Measurements from ENCODE around the gene SEC14L3. TPM values are rescaled to one million over a fixed set of nuclear protein-coding genes. Genes with fewer than 3 reads are reported as not detected.

SEC14L3 gene
- total RNA-seq, 1 donor from 2014 or later, result not detected

- Mint-ChIP-seq H3K9me3 (no peaks in the 10 kb centered on the region), H3K27ac (peak within 1 kb of the TSS; percentile 98), H3K27me3 (ENCODE audit: low read depth) (no peaks in the 10 kb centered on the region), H3K4me3 (peak within 1 kb of the TSS; percentile 88), H3K36me3 (no peaks in the 10 kb centered on the region), H3K4me1 (peaks cover 35% of the 10 kb centered on the region)
- DNase-seq (ENCODE audit: low spot score in 2 of 2, unreplicated experiment in 2 of 2), result peak in 1 of 2 experiments; percentile 59
- no peak for TF ChIP-seq CTCF (IDR thresholded peaks at IDR 0.05; ENCODE audit: unreplicated experiment)
Observed at GRCh38 chr22:30425616-30426387, 46.0 kb downstream of the SEC14L3 start, which contains the start of gene MTFP1. Gene MTFP1 (plus strand): TSS chr22:30425768. CDS start chr22:30425880, 112 bp downstream.

- peaks cover 38% of the 10 kb centered on the region for H3K4me1 Mint-ChIP-seq
- no peak for TF ChIP-seq CTCF (IDR thresholded peaks at IDR 0.05; ENCODE audit: unreplicated experiment)
Observed at GRCh38 chr22:30425327-30425615, 46.5 kb downstream of the SEC14L3 start.

GRCh38 chr22:30424534-30425326, 47.1 kb downstream of the SEC14L3 start:
- Mint-ChIP-seq H3K4me3 (peak overlapping the region; percentile 88), H3K27me3 (ENCODE audit: low read depth) (no peaks in the 10 kb centered on the region), H3K36me3 (peaks cover 4% of the 10 kb centered on the region), H3K4me1 (peaks cover 38% of the 10 kb centered on the region), H3K9me3 (no peaks in the 10 kb centered on the region), H3K27ac (peak overlapping the region; percentile 98)
- no peak for TF ChIP-seq CTCF (IDR thresholded peaks at IDR 0.05; ENCODE audit: unreplicated experiment)
- no peak for DNase-seq (ENCODE audit: low spot score in 2 of 2, unreplicated experiment in 2 of 2)

More at GRCh38 chr22:30425327-30425615, 46.5 kb downstream of the SEC14L3 start:
- Mint-ChIP-seq H3K27me3 (ENCODE audit: low read depth) (no peaks in the 10 kb centered on the region), H3K27ac (peak overlapping the region; percentile 76), H3K4me3 (peak overlapping the region; percentile 88), H3K36me3 (peaks cover 4% of the 10 kb centered on the region), H3K9me3 (no peaks in the 10 kb centered on the region)
- no peak for DNase-seq (ENCODE audit: low spot score in 2 of 2, unreplicated experiment in 2 of 2)

- H3K36me3 Mint-ChIP-seq, result peaks cover 4% of the 10 kb centered on the region
- H3K9me3 Mint-ChIP-seq, result no peaks in the 10 kb centered on the region
- peak overlapping the region; percentile 88 for H3K4me3 Mint-ChIP-seq
- peak; percentile 96 to 98 for DNase-seq (ENCODE audit: low spot score in 2 of 2, unreplicated experiment in 2 of 2)
- peaks cover 38% of the 10 kb centered on the region for H3K4me1 Mint-ChIP-seq
- no peaks in the 10 kb centered on the region for H3K27me3 Mint-ChIP-seq (ENCODE audit: low read depth)
- TF ChIP-seq CTCF (IDR thresholded peaks at IDR 0.05; ENCODE audit: unreplicated experiment), result no peak
- H3K27ac Mint-ChIP-seq, result peak overlapping the region; percentile 98
Observed at GRCh38 chr22:30423959-30424533, 47.8 kb downstream of the SEC14L3 start.

- no peak for TF ChIP-seq CTCF (IDR thresholded peaks at IDR 0.05; ENCODE audit: unreplicated experiment)
- peaks cover 38% of the 10 kb centered on the region for H3K4me1 Mint-ChIP-seq
- H3K4me3 Mint-ChIP-seq, result peak overlapping the region; percentile 88
- H3K9me3 Mint-ChIP-seq, result no peaks in the 10 kb centered on the region
- DNase-seq (ENCODE audit: low spot score in 2 of 2, unreplicated experiment in 2 of 2), result no peak
- H3K36me3 Mint-ChIP-seq, result peaks cover 6% of the 10 kb centered on the region
- peak overlapping the region; percentile 98 for H3K27ac Mint-ChIP-seq
- no peaks in the 10 kb centered on the region for H3K27me3 Mint-ChIP-seq (ENCODE audit: low read depth)
Observed at GRCh38 chr22:30423301-30423958, 48.4 kb downstream of the SEC14L3 start.
